ENCODE results near the gene SEC16A. TPM values are rescaled to one million over a fixed set of nuclear protein-coding genes. Genes with fewer than 3 reads are reported as not detected.

Gene SEC16A
- polyA plus RNA-seq, 10 donors: 31.4 to 50.7 (median 37.5) TPM

- no peak for DNase-seq
These were observed 22.9 kb upstream of the SEC16A start for GRCh38 chr9:136505406-136506403.

- DNase-seq: no peak
These were observed 21.9 kb upstream of the SEC16A start for GRCh38 chr9:136504512-136505348.

- no peak for DNase-seq
These were observed 20.2 kb upstream of the SEC16A start for GRCh38 chr9:136502940-136503550.

- DNase-seq: no peak
These were observed 19.4 kb upstream of the SEC16A start for GRCh38 chr9:136502196-136502595.

GRCh38 chr9:136501686-136502085 lies 18.8 kb upstream of the SEC16A start:
- no peak for DNase-seq

- no peak for DNase-seq
These were observed 17.4 kb upstream of the SEC16A start for GRCh38 chr9:136499935-136500910.

GRCh38 chr9:136499071-136499934 lies 16.5 kb upstream of the SEC16A start:
- DNase-seq: no peak

- no peak for DNase-seq
These were observed 15.3 kb upstream of the SEC16A start for GRCh38 chr9:136497916-136498695.

GRCh38 chr9:136496801-136497620 lies 14.2 kb upstream of the SEC16A start:
- no peak for DNase-seq

GRCh38 chr9:136496181-136496580 lies 13.3 kb upstream of the SEC16A start:
- DNase-seq: no peak

GRCh38 chr9:136495238-136495800 lies 12.5 kb upstream of the SEC16A start:
- DNase-seq: no peak

GRCh38 chr9:136494531-136495215 lies 11.8 kb upstream of the SEC16A start:
- DNase-seq: no peak

GRCh38 chr9:136494012-136494411 lies 11.2 kb upstream of the SEC16A start:
- no peak for DNase-seq

GRCh38 chr9:136493567-136493971 lies 10.7 kb upstream of the SEC16A start:
- no peak for DNase-seq

GRCh38 chr9:136492978-136493522 lies 10.2 kb upstream of the SEC16A start:
- DNase-seq: peak in 2 of 3 donors; percentile 22 to 59

- no peak for DNase-seq
These were observed 6.9 kb upstream of the SEC16A start for GRCh38 chr9:136489731-136490130.

Measured in muscle of back (tissue), 11 donors.